Effector memory CD4-positive, alpha-beta T cell (primary cell): ENCODE data around the gene CFAP45.

Experiments used
- DNase-seq, 3 donors: peaks; one replicate each; pipeline ENCODE4 v3.0.0-alpha.2; 2020
- H3K27ac ChIP-seq: 2 replicates; pipeline ENCODE4 v1.7.0; 2013; ENCODE audit warnings: mild to moderate bottlenecking, low read length, moderate library complexity; ENCODE audit not compliant: insufficient read depth, poor library complexity, severe bottlenecking
- H3K27me3 ChIP-seq: replicated peaks from 2 replicates; pipeline ENCODE4 v1.7.0; 2013; ENCODE audit warnings: mild to moderate bottlenecking, low read length; ENCODE audit not compliant: insufficient read depth, control insufficient read depth, poor library complexity, severe bottlenecking
- H3K36me3 ChIP-seq: 2 replicates; pipeline ENCODE4 v1.7.0; 2013; ENCODE audit warnings: mild to moderate bottlenecking, low read length, moderate library complexity; ENCODE audit not compliant: control insufficient read depth, insufficient read depth
- H3K4me1 ChIP-seq: 2 replicates; pipeline ENCODE4 v1.7.0; 2013; ENCODE audit warnings: low read length, mild to moderate bottlenecking; ENCODE audit not compliant: control insufficient read depth, insufficient read depth, poor library complexity, severe bottlenecking
- H3K4me3 ChIP-seq: 2 replicates; pipeline ENCODE4 v1.7.0; 2013; ENCODE audit warnings: low read length, low read depth, mild to moderate bottlenecking; ENCODE audit not compliant: insufficient read depth, poor library complexity, severe bottlenecking
- H3K9me3 ChIP-seq: 2 replicates; pipeline ENCODE4 v1.7.0; 2013; ENCODE audit warnings: mild to moderate bottlenecking, low read length, moderate library complexity; ENCODE audit not compliant: control insufficient read depth

Gene CFAP45

GRCh38 chr1:159922511-159923202 is 22.7 kb upstream of the CFAP45 start:
- H3K27ac ChIP-seq = peak overlapping the region; percentile 100
- H3K27me3 ChIP-seq = no peaks in the 10 kb centered on the region
- H3K4me1 ChIP-seq = peaks cover 33% of the 10 kb centered on the region
- H3K36me3 ChIP-seq = peaks cover 36% of the 10 kb centered on the region
- peak overlapping the region; percentile 77 for H3K4me3 ChIP-seq
- no peak for DNase-seq
- H3K9me3 ChIP-seq = no peaks in the 10 kb centered on the region

- peaks cover 40% of the 10 kb centered on the region for H3K36me3 ChIP-seq
- peaks cover 33% of the 10 kb centered on the region for H3K4me1 ChIP-seq
- peak in 1 of 3 donors; percentile 27 for DNase-seq
- no peaks in the 10 kb centered on the region for H3K27me3 ChIP-seq
- H3K9me3 ChIP-seq = no peaks in the 10 kb centered on the region
- peak overlapping the region; percentile 100 for H3K27ac ChIP-seq
- H3K4me3 ChIP-seq = peak overlapping the region; percentile 77
These were observed 21.9 kb upstream of the CFAP45 start for GRCh38 chr1:159921700-159922504.

- peak overlapping the region; percentile 77 for H3K4me3 ChIP-seq
- no peaks in the 10 kb centered on the region for H3K9me3 ChIP-seq
- H3K36me3 ChIP-seq = peaks cover 46% of the 10 kb centered on the region
- H3K27ac ChIP-seq = peak overlapping the region; percentile 100
- DNase-seq = no peak
- H3K4me1 ChIP-seq = peaks cover 33% of the 10 kb centered on the region
- no peaks in the 10 kb centered on the region for H3K27me3 ChIP-seq
These were observed 21.3 kb upstream of the CFAP45 start for GRCh38 chr1:159921251-159921650.

GRCh38 chr1:159920651-159921050 is 20.7 kb upstream of the CFAP45 start:
- Histone ChIP-seq H3K27ac (peak overlapping the region; percentile 100), H3K27me3 (no peaks in the 10 kb centered on the region), H3K4me3 (no peak overlapping the region), H3K9me3 (no peaks in the 10 kb centered on the region), H3K36me3 (peaks cover 46% of the 10 kb centered on the region), H3K4me1 (peaks cover 33% of the 10 kb centered on the region)
- DNase-seq = no peak

- Histone ChIP-seq H3K4me1 (peaks cover 33% of the 10 kb centered on the region), H3K27me3 (no peaks in the 10 kb centered on the region), H3K9me3 (no peaks in the 10 kb centered on the region), H3K4me3 (no peak overlapping the region), H3K36me3 (peaks cover 46% of the 10 kb centered on the region), H3K27ac (peak overlapping the region; percentile 100)
- DNase-seq = no peak
These were observed 20.2 kb upstream of the CFAP45 start for GRCh38 chr1:159920202-159920601.

- no peak for DNase-seq
- H3K27ac ChIP-seq = peak overlapping the region; percentile 100
- H3K4me3 ChIP-seq = no peak overlapping the region
- H3K27me3 ChIP-seq = no peaks in the 10 kb centered on the region
- H3K36me3 ChIP-seq = peaks cover 46% of the 10 kb centered on the region
- H3K9me3 ChIP-seq = no peaks in the 10 kb centered on the region
- H3K4me1 ChIP-seq = peaks cover 33% of the 10 kb centered on the region
These were observed 19.4 kb upstream of the CFAP45 start for GRCh38 chr1:159919236-159919865.

- no peak for DNase-seq
These were observed 18.6 kb upstream of the CFAP45 start for GRCh38 chr1:159918352-159919200.

GRCh38 chr1:159917533-159918351 is 17.8 kb upstream of the CFAP45 start:
- H3K4me1 ChIP-seq = peaks cover 36% of the 10 kb centered on the region
- no peak overlapping the region for H3K4me3 ChIP-seq

More at GRCh38 chr1:159918352-159919200, 18.6 kb upstream of the CFAP45 start:
- H3K9me3 ChIP-seq = no peaks in the 10 kb centered on the region
- no peaks in the 10 kb centered on the region for H3K27me3 ChIP-seq
- peaks cover 37% of the 10 kb centered on the region for H3K4me1 ChIP-seq
- no peak overlapping the region for H3K27ac ChIP-seq
- peaks cover 46% of the 10 kb centered on the region for H3K36me3 ChIP-seq
- no peak overlapping the region for H3K4me3 ChIP-seq

More at GRCh38 chr1:159917533-159918351, 17.8 kb upstream of the CFAP45 start:
- no peaks in the 10 kb centered on the region for H3K27me3 ChIP-seq
- no peak for DNase-seq
- H3K9me3 ChIP-seq = no peaks in the 10 kb centered on the region
- peaks cover 46% of the 10 kb centered on the region for H3K36me3 ChIP-seq
- no peak overlapping the region for H3K27ac ChIP-seq
